Liver (tissue), 9 donors: Measurements from ENCODE around the gene PLEKHA5. TPM values are rescaled to one million over a fixed set of nuclear protein-coding genes. Genes with fewer than 3 reads are reported as not detected.
"Not testable (repeated sequence)": the region's sequence is repeated elsewhere in the genome, so short reads cannot be mapped to it uniquely, and the experiment has no call there.

Experiments
- DNase-seq: peaks from one replicate; pipeline ENCODE4 v3.0.0-alpha.2; 2017; ENCODE audit warnings: low spot score
- H3K27ac ChIP-seq, 2 donors: one replicate each; pipeline ENCODE4 v1.7.0; 2013; ENCODE audit warnings: inconsistent platforms in 2 of 2, low read length in 2 of 2, control low read depth in 1 of 2, low read depth in 1 of 2, mild to moderate bottlenecking in 1 of 2
- H3K27me3 ChIP-seq, 4 donors: one replicate each; pipeline versions ENCODE4 v1.6.1 to v1.7.0; 2013; ENCODE audit warnings: low read length in 3 of 4, inconsistent platforms in 1 of 4, mild to moderate bottlenecking in 1 of 4, moderate library complexity in 1 of 4; ENCODE audit not compliant: control insufficient read depth in 4 of 4, insufficient read depth in 4 of 4
- H3K36me3 ChIP-seq, 4 donors: one replicate each; pipeline versions ENCODE4 v1.6.1 to v1.7.0; 2013; ENCODE audit warnings: low read length in 3 of 4, mild to moderate bottlenecking in 3 of 4, low read depth in 1 of 4, moderate library complexity in 1 of 4; ENCODE audit not compliant: control insufficient read depth in 4 of 4, insufficient read depth in 3 of 4
- H3K4me1 ChIP-seq, 4 donors: one replicate each; pipeline versions ENCODE4 v1.6.1 to v1.7.0; 2013; ENCODE audit warnings: low read length in 3 of 4, mild to moderate bottlenecking in 3 of 4, moderate library complexity in 1 of 4; ENCODE audit not compliant: control insufficient read depth in 4 of 4, insufficient read depth in 4 of 4
- H3K4me3 ChIP-seq, 3 donors: one replicate each; pipeline versions ENCODE4 v1.6.1 to v1.7.0; 2013; ENCODE audit warnings: low read length in 3 of 3, control low read depth in 1 of 3, low read depth in 1 of 3, mild to moderate bottlenecking in 1 of 3
- H3K9ac ChIP-seq, 2 donors: one replicate each; pipeline ENCODE4 v1.7.0; 2013; ENCODE audit warnings: low read length in 2 of 2, mild to moderate bottlenecking in 2 of 2, moderate library complexity in 2 of 2, control low read depth in 1 of 2, low read depth in 1 of 2
- H3K9me3 ChIP-seq, 4 donors: one replicate each; pipeline versions ENCODE4 v1.6.1 to v1.7.0; 2013; ENCODE audit warnings: low read length in 3 of 4; ENCODE audit not compliant: control insufficient read depth in 4 of 4
- EGR1 ChIP-seq, 2 donors: IDR thresholded peaks; 2 replicates each; pipeline ENCODE4 v1.6.1; 2016 to 2018; ENCODE audit warnings: antibody characterized with exemption in 2 of 2, low read depth in 2 of 2
- FOXA1 ChIP-seq: IDR thresholded peaks from 2 replicates; pipeline ENCODE4 v1.6.1; 2016; ENCODE audit warnings: antibody characterized with exemption
- FOXA2 ChIP-seq: IDR thresholded peaks from 2 replicates; pipeline ENCODE4 v1.6.1; 2016; ENCODE audit warnings: antibody characterized with exemption
- GABPA ChIP-seq, 2 donors: IDR thresholded peaks in 1 of 2; conservative IDR thresholded peaks in 1 of 2; 2 replicates each; pipeline ENCODE4 v1.6.1; 2016; ENCODE audit warnings: antibody characterized with exemption in 2 of 2, mild to moderate bottlenecking in 1 of 2, moderate library complexity in 1 of 2
- HNF4A ChIP-seq, 2 donors: conservative IDR thresholded peaks; 2 replicates each; pipeline ENCODE4 v1.6.1; 2016; ENCODE audit warnings: antibody characterized with exemption in 2 of 2, mild to moderate bottlenecking in 2 of 2
- HNF4G ChIP-seq: IDR thresholded peaks from 2 replicates; pipeline ENCODE4 v1.6.1; 2016; ENCODE audit warnings: antibody characterized with exemption
- JUND ChIP-seq, 2 donors: IDR thresholded peaks; 2 replicates each; pipeline ENCODE4 v1.6.1; 2016; ENCODE audit warnings: antibody characterized with exemption in 2 of 2
- NR2F2 ChIP-seq: IDR thresholded peaks from 2 replicates; pipeline ENCODE4 v1.6.1; 2016; ENCODE audit warnings: antibody characterized with exemption
- RAD21 ChIP-seq, 2 donors: IDR thresholded peaks; 2 replicates each; pipeline ENCODE4 v1.6.1; 2016; ENCODE audit warnings: antibody characterized with exemption in 2 of 2, mild to moderate bottlenecking in 2 of 2
- RXRA ChIP-seq, 2 donors: IDR thresholded peaks; 2 replicates each; pipeline ENCODE4 v1.6.1; 2017 to 2018; ENCODE audit warnings: antibody characterized with exemption in 2 of 2, mild to moderate bottlenecking in 1 of 2
- SP1 ChIP-seq: IDR thresholded peaks from 2 replicates; pipeline ENCODE4 v1.6.1; 2018; ENCODE audit warnings: antibody characterized with exemption, mild to moderate bottlenecking
- TAF1 ChIP-seq: conservative IDR thresholded peaks from 2 replicates; pipeline ENCODE4 v1.6.1; 2016; ENCODE audit warnings: antibody characterized with exemption, mild to moderate bottlenecking
- YY1 ChIP-seq: IDR thresholded peaks from 2 replicates; pipeline ENCODE4 v1.6.1; 2016; ENCODE audit warnings: antibody characterized with exemption, mild to moderate bottlenecking
- WGBS: extraction: QIAGEN DNeasy Blood & Tissue Kit; methylation state at CpG from one replicate; pipeline ENCODE4 v1.1.7; 2013; 5-methylcytosine and 5-hydroxymethylcytosine counted together
- polyA plus RNA-seq, 2 donors: library from polyadenylated mRNA; stranded (reverse) in 1 of 2; unstranded in 1 of 2; fragments of 200-250 nt in 1 of 2; fragments of >200 nt in 1 of 2; fragmentation: Nextera tagmentation in 1 of 2; extraction: Ambion mirVana in 1 of 2; gene quantifications; one replicate each; pipeline versions ENCODE4 v1.2.1 to v1.2.3, GENCODE V29; 2013 to 2015
- total RNA-seq, 2 donors: library from RNA; depleted of rRNA; stranded (reverse); fragments of >200 nt; gene quantifications; one replicate each; pipeline ENCODE4 v1.2.3, GENCODE V29; 2014
- TF ChIP-seq, protein P1 (sequence below): IDR thresholded peaks from 2 replicates; pipeline ENCODE4 v1.6.1; 2016; ENCODE audit warnings: antibody characterized with exemption
- TF ChIP-seq, protein P2 (sequence below): IDR thresholded peaks from 2 replicates; pipeline ENCODE4 v1.6.1; 2016; ENCODE audit warnings: antibody characterized with exemption
- TF ChIP-seq, protein P3 (sequence below): IDR thresholded peaks from 2 replicates; pipeline ENCODE4 v1.6.1; 2016; ENCODE audit warnings: antibody characterized with exemption
- TF ChIP-seq, protein P4 (sequence below): IDR thresholded peaks from 2 replicates; pipeline ENCODE4 v1.6.1; 2016; ENCODE audit warnings: antibody characterized with exemption, mild to moderate bottlenecking
- TF ChIP-seq, protein P5 (sequence below): fragments of 150-350 bp; IDR thresholded peaks from 2 replicates; pipeline ENCODE4 v1.5.1; 2017; ENCODE audit warnings: improper control_type of control experiment, low read depth, low read length; ENCODE audit not compliant: missing input control
- donor health status: healthy.
- donor health status: healthy.
- donor health status: healthy.
- donor health status: healthy.
- donor health status: healthy.

Gene PLEKHA5
- total and polyA plus RNA-seq, 4 donors, result 4.6 to 25.5 (median 16.8) TPM

DNA sequence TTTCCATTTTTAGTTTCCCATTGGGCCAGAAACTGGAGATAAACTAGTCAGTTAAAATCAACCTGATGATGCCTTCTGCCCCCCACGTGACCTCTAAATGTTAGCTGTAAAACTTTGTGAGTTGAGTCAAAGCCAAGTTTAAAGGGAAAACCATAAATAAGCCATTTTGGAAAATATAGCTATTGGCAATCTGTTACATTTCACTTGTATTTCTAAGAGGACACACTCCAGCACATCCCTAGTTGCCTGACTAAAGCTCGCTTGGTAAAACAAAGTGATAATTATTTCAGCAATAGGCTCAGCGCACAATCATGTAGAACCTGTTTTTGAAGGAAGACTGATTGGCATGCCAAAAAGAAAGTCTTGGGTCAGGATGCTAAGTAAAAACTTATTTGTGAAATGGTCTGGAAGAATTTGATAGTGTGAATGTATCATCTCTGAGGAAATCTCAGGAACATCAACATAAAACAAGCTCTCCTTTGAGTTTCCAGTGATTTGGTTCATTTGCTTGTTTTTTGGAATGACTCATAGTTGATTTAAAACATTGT is 260.6 kb downstream of the PLEKHA5 start:
- no peaks in the 10 kb centered on the region for H3K9me3 ChIP-seq
- no peak overlapping the region for H3K27ac ChIP-seq
- TF ChIP-seq, protein P1, sequence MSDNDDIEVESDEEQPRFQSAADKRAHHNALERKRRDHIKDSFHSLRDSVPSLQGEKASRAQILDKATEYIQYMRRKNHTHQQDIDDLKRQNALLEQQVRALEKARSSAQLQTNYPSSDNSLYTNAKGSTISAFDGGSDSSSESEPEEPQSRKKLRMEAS, result no peak
- TF ChIP-seq RAD21 (IDR thresholded peaks at IDR 0.05) (no peak), EGR1 (IDR thresholded peaks at IDR 0.05; ENCODE audit: low read depth in 2 of 2) (no peak), NR2F2 (no peak), RXRA (IDR thresholded peaks at IDR 0.05) (no peak), FOXA1 (no peak), HNF4G (no peak), JUND (IDR thresholded peaks at IDR 0.05) (no peak), GABPA (IDR thresholded peaks at IDR 0.05 in 1 of 2, conservative IDR thresholded peaks at IDR 0.05 in 1 of 2) (no peak), SP1 (no peak), TAF1 (no peak), HNF4A (conservative IDR thresholded peaks at IDR 0.05) (no peak), FOXA2 (no peak), YY1 (no peak)
- TF ChIP-seq, protein P2, sequence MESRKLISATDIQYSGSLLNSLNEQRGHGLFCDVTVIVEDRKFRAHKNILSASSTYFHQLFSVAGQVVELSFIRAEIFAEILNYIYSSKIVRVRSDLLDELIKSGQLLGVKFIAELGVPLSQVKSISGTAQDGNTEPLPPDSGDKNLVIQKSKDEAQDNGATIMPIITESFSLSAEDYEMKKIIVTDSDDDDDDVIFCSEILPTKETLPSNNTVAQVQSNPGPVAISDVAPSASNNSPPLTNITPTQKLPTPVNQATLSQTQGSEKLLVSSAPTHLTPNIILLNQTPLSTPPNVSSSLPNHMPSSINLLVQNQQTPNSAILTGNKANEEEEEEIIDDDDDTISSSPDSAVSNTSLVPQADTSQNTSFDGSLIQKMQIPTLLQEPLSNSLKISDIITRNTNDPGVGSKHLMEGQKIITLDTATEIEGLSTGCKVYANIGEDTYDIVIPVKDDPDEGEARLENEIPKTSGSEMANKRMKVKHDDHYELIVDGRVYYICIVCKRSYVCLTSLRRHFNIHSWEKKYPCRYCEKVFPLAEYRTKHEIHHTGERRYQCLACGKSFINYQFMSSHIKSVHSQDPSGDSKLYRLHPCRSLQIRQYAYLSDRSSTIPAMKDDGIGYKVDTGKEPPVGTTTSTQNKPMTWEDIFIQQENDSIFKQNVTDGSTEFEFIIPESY, result no peak
- TF ChIP-seq, protein P3, sequence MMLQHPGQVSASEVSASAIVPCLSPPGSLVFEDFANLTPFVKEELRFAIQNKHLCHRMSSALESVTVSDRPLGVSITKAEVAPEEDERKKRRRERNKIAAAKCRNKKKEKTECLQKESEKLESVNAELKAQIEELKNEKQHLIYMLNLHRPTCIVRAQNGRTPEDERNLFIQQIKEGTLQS, result no peak
- TF ChIP-seq, protein P4, sequence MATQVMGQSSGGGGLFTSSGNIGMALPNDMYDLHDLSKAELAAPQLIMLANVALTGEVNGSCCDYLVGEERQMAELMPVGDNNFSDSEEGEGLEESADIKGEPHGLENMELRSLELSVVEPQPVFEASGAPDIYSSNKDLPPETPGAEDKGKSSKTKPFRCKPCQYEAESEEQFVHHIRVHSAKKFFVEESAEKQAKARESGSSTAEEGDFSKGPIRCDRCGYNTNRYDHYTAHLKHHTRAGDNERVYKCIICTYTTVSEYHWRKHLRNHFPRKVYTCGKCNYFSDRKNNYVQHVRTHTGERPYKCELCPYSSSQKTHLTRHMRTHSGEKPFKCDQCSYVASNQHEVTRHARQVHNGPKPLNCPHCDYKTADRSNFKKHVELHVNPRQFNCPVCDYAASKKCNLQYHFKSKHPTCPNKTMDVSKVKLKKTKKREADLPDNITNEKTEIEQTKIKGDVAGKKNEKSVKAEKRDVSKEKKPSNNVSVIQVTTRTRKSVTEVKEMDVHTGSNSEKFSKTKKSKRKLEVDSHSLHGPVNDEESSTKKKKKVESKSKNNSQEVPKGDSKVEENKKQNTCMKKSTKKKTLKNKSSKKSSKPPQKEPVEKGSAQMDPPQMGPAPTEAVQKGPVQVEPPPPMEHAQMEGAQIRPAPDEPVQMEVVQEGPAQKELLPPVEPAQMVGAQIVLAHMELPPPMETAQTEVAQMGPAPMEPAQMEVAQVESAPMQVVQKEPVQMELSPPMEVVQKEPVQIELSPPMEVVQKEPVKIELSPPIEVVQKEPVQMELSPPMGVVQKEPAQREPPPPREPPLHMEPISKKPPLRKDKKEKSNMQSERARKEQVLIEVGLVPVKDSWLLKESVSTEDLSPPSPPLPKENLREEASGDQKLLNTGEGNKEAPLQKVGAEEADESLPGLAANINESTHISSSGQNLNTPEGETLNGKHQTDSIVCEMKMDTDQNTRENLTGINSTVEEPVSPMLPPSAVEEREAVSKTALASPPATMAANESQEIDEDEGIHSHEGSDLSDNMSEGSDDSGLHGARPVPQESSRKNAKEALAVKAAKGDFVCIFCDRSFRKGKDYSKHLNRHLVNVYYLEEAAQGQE, result no peak
- TF ChIP-seq, protein P5, sequence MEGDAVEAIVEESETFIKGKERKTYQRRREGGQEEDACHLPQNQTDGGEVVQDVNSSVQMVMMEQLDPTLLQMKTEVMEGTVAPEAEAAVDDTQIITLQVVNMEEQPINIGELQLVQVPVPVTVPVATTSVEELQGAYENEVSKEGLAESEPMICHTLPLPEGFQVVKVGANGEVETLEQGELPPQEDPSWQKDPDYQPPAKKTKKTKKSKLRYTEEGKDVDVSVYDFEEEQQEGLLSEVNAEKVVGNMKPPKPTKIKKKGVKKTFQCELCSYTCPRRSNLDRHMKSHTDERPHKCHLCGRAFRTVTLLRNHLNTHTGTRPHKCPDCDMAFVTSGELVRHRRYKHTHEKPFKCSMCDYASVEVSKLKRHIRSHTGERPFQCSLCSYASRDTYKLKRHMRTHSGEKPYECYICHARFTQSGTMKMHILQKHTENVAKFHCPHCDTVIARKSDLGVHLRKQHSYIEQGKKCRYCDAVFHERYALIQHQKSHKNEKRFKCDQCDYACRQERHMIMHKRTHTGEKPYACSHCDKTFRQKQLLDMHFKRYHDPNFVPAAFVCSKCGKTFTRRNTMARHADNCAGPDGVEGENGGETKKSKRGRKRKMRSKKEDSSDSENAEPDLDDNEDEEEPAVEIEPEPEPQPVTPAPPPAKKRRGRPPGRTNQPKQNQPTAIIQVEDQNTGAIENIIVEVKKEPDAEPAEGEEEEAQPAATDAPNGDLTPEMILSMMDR, result no peak
- no peak overlapping the region for H3K9ac ChIP-seq
- no peak overlapping the region for H3K4me3 ChIP-seq
- no peaks in the 10 kb centered on the region for H3K4me1 ChIP-seq
- WGBS, result 90% methylated on average over 3 of the region's 3 CpGs
- no peaks in the 10 kb centered on the region for H3K27me3 ChIP-seq
- DNase-seq, result no peak
- H3K36me3 ChIP-seq, result no peaks in the 10 kb centered on the region

DNA sequence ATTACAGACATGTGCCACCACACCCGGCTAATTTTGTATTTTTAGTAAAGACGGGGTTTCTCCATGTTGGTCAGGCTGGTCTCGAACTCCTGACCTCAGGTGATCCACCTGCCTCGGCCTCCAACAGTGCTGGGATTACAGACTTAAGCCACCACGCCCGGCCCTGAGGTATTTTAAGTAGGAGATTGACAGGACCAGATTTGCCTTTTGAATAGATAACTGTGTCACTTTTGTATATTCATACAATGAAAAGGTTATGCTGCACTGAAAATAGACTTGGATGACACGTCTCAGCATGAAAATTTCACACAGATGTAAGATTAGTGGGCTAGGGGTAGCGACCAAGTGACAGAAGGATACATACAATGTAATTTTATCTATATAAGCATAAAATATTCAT is 263.1 kb downstream of the PLEKHA5 start:
- not testable (repeated sequence) for H3K36me3 ChIP-seq, H3K27ac ChIP-seq, DNase-seq, H3K27me3 ChIP-seq, H3K9ac ChIP-seq, H3K9me3 ChIP-seq, H3K4me1 ChIP-seq, H3K4me3 ChIP-seq
- 91% methylated on average over 8 of the region's 8 CpGs for WGBS
